GM21381 (cell line): Measurements from ENCODE around the gene RASL10A.

Experiments
- ATAC-seq: cut with Tn5 transposase; IDR thresholded peaks from one replicate; pipeline ENCODE4 v1.9.1; 2021; ENCODE audit warnings: mild to moderate bottlenecking, moderate library complexity; ENCODE audit not compliant: unreplicated experiment

The RASL10A gene

DNA sequence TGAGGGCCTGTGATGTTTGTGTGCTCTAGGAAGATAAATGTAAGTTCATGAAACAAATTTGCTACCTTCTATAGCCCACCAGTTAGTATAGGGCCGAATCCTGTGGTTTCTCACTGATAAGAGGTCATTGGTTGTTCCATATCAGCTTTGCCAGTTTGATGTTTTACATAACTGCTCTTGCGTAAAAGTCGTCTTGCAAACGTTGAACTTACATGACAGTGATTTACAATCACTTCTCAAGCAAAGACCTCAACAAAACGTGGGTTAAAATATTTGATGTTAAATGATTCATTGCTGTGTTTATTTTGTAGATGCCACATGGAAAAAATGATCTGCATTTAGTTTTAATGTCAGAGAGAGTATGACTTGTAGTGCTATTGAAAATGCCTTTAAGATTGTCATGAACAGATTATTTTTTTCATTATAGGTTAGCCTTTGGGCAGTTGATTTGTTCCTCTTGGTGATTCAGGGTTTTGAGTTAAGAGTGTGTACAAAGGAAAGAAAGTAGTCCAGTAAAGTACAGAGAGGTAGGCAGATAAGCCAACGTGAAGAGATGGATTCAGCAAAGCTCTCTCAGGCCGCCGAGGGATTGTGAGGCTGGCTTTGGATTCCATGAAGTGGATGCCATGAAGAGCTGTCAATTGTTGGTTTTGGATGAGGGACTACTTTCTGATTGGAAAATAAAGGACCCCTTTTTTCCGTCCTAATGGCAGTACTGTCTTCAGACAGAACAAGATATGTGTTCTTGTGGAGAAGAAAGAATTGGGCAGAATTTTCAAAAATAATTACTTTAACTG, 44.8 kb downstream of the RASL10A start:
- no peak for ATAC-seq

DNA sequence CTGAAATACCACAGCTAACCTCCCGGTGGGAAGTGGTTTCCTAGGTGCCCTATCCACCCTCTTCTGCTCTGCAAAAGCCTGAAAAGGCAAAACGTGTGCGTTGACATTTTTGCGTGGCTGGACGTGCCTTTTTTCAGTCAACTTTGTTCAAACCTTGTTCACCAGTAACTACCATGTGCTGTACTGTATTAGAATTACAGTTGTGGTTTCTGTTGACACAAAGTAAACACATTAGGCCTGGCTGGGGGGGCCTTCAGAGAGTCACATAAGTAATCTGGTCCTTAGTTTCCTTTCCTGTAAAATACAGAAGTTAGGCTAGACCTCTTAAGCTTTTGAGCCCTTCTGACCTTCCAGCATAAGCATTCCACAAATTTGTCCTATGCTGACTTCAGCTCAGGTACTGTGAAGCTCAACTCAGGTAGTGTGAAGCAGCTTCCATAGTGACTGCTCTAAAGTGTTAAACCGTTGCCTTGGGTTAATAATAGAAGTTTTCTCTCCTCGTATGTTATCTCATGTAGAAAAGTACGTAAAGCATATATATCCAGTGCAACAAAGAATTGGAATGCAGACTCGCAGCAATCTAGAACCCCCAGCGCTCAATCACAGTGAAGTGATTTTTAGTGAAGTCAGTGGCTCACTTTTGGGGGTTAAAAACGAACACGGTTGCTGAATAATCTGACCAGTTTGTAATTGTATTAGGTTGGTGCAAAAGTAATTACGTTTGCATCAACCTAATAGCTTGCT, 45.6 kb downstream of the RASL10A start:
- no peak for ATAC-seq

DNA sequence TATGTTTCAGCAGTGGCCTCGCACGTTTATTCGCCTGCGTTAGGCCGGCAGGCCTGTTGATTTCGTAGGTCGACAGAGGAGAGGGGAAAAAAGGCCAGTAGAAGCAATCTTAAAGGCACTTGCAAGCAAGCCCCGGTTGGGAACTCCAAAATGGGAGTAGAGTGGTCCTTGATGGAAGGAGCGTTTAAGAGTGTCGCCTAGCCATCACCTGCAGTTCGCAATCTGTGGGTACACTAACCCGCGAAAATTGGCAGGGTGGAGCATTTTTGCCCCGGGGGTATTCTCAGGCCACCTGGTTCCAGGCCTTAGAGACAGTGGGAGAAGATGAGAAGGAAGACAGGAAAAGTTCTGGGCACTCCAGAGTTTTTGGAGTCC, 46.3 kb downstream of the RASL10A start:
- ATAC-seq = no peak

DNA sequence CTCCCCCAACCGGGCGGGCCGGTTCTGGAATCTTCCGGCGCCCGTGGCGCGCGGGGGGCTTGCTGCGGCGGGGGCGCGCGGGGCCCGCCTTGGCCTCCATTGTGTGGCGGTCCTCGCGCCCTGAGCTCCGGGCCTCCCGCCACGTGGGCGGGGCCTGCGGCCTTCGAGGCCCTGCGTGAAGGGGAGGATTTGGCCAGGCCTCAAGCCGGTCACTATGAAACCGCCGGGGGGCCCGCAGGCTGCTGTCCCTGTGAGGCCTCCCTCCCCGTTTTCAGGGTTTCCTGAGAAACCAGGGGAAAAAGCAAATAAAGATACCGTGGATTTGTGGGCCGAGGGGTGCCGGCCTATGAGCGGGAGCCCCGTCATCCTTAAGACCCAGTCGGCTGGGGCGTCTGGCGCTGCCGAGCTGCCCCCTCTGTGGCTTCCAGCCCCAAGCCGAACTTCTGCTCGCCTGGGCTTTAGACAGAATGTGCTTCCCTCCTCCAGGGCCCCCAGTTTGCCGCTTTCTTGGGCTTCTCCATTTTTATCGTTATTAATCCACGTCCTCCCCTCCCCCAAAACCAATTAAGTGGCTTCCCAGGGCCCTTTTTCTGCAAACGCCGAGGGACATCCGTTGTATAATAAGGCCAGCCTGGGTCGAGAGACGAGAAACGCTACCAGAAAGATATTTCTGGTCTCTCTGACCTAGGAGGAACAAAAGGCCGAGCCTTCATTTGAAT, 46.8 kb downstream of the RASL10A start:
- peak; percentile 27 for ATAC-seq

DNA sequence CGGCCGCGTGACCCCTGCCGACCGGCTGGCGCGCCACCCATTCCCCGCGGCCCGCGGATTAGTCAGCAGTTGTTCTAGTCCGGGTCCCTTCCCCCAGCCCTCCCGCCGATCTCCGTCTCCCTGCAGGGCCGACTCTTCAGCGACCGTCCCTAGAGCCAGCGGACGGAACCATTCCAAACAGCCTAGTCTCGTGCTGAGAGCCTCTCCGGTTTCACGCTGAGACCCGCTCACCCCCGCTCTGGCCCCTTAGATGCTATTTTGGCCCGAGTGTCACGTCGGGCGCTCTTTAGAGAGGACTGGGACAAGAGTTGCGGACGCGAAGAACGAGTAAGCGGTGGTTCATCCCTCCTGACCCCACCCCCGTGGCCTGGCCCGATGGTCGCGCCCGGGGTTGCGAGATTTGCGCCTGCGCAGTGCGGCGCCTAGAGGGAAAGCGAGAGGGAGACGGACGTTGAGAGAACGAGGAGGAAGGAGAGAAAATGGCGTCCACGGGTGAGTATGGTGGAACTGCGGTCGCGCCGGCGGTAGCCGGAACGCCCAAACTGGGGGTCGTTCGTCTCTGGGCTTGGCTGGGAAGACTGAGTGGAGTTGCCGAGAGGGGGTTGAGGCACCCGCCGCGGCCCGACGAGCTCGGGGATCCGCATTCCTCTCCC, 47.5 kb downstream of the RASL10A start, which contains the start of the genes EWSR1 and RHBDD3:
Gene EWSR1, plus strand, starts transcription at position 411 of the 653 bp plus-strand sequence. Its CDS starts 69 bp downstream, at position 480.
Gene RHBDD3, minus strand, starts transcription at position 124 of the 653 bp plus-strand sequence. CDS start 2,355 bp downstream, outside the sequence.
- ATAC-seq = peak; percentile 76

DNA sequence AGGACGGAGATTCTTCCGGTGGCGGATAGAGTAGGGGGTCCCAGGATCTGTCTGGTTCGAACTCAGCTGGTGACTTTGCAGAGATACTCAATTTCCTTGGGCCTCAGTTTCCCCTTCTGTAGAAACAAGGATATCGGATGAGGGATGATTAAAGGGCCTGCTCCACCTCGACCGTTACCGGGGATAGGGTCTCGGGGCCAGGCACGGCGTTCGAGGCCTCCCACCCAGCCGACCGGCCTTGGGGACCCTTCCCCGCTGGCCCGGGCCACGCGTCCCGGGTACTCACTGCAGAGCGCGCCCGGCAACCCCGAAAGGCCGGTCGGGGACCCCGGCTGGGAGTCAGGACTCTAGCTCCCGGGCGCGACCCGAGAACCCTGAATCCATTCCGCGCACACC, 48.0 kb downstream of the RASL10A start:
- ATAC-seq = no peak

DNA sequence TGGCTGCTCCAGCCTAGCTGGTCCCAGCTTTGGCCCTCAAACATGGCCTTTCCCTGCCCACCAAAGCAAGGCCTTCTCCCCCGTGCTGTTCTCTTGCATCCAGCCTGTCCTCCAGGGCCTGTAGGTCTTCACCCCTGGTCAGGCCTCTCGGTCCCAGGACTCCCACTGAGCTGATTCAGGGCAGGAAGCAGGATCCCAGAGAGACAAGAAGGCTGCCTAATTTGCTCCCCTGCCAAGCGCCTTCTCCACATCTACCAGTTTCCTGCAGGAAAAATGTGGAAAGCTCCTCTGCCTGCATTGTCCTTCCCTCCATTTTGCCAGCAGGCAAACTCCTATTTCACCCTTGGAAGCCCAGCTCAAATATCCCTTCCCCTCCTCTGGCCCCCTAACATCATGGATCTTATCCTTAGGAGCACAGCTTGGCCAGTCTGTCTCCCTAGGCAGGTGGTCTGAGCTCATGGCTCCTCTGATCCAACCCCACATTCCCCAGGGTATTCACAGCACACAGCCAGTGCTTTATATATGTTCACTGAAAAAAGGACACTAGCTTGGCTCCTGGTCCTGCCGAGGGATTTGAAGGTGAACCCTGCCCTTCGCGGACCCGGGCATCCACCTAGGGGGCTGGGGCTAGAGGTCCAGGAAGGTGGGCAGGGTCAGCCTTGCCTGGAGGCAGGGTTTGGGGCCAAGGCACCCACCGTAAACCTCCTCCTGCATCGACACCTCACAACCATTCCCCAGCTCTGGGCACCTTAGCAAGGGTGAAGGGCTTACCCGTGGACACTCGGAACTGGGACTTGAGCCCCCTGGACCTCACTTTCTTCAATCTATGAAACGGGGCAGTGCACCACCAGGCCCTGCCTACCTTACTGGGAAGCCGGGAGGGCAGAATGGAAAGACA, 48.7 kb downstream of the RASL10A start:
- ATAC-seq = no peak

DNA sequence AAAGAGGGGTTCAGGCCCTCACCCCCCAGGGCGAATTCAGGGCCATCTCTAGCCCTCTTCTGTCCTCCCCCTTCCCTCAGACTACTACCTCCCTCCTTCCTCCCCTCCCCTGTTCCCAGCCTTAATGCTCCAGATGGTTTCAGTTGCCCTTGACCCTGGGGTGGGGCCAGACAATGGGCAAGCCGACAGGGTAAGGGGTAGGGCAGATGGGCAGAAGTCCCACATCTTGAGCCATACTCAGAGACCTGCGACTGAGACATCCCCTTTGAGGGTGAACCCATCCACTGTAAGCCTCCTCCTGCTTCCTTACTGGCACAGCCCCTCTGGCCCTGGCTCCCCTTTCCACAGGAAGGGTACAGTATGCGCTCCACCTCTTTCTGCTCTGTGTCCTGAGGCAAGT, 49.6 kb downstream of the RASL10A start:
- no peak for ATAC-seq

DNA sequence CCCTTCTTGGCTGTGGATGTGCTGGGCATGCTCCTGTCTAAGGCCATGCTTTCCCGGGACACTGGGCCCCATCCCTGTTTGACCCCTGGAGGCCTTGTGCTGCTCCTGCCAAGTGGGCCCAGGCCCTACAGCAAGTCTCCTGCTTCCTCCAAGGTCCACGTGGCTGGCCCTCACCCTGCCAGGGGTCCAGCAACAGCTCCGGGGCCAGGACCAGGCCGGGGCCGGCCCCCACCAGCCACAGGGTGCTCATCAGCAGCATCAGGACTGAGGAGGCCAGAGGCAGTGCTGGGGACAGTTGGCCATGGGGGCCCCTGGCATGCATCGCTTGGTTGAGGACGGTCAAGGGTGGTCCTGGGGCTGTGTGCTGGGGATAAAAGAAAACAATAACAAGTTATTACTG, 50.2 kb downstream of the RASL10A start:
- no peak for ATAC-seq

DNA sequence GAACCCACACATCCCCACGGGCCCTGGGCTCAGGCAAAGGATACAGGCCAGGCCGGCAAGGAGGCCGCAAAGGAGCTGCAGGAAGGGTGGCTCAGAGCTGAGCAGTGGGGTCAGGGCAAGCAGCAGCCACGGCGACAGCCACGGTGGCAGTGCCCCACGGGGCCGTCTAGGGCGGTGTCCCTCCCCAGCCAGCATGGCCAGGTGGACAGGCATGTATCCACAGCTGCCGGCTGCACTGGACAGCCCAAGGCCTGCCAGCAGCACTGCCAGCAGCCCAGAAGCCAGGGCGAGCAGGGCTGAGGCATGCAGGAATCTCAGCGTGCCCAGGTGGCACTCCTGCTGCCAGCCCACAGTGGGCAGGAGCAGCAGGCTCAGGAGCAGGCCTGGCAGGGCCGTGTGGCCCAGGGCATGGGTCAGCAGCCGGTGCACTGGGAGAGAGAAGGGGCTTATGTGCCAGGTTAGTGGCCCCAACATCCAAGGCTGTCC, 51.7 kb downstream of the RASL10A start:
- no peak for ATAC-seq
